Fibroblast of pulmonary artery (primary cell): Measurements from ENCODE around the gene OR7A10.
A peak's percentile ranks its signal among the peaks of the same experiment; 100 is the strongest.

Experiments used
- DNase-seq: peaks from one replicate; pipeline ENCODE4 v3.0.0-alpha.2; 2010; ENCODE audit warnings: low read depth
- H3K4me3 ChIP-seq: replicated peaks from 2 replicates; pipeline ENCODE4 v1.5.1; 2011; ENCODE audit warnings: low read depth, mild to moderate bottlenecking, control low read depth, low read length, moderate library complexity
- CTCF ChIP-seq: IDR thresholded peaks from 2 replicates; pipeline ENCODE4 v1.5.1; 2011; ENCODE audit warnings: mild to moderate bottlenecking, control low read depth, low read length, inconsistent platforms; ENCODE audit errors: missing control alignments

Gene OR7A10

GRCh38 chr19:14821937-14822336 lies 26.8 kb downstream of the OR7A10 start:
- DNase-seq, result peak; percentile 5
- no peak for TF ChIP-seq CTCF
- H3K4me3 ChIP-seq, result no peak overlapping the region

GRCh38 chr19:14818588-14818987 lies 30.1 kb downstream of the OR7A10 start:
- TF ChIP-seq CTCF, result no peak
- no peak for DNase-seq
- no peak overlapping the region for H3K4me3 ChIP-seq

- TF ChIP-seq CTCF, result no peak
- H3K4me3 ChIP-seq, result no peak overlapping the region
- no peak for DNase-seq
Measured at GRCh38 chr19:14817052-14817451, 31.7 kb downstream of the OR7A10 start.

GRCh38 chr19:14814982-14815652 lies 33.6 kb downstream of the OR7A10 start:
- TF ChIP-seq CTCF, result no peak
- no peak for DNase-seq
- no peak overlapping the region for H3K4me3 ChIP-seq

GRCh38 chr19:14809272-14810057 lies 39.3 kb downstream of the OR7A10 start:
- no peak for TF ChIP-seq CTCF
- no peak for DNase-seq
- no peak overlapping the region for H3K4me3 ChIP-seq

GRCh38 chr19:14804765-14805164 lies 44.0 kb downstream of the OR7A10 start:
- no peak for TF ChIP-seq CTCF
- no peak overlapping the region for H3K4me3 ChIP-seq
- no peak for DNase-seq
